HG03521 (cell line): Measurements from ENCODE around the gene NKX2-3.
A peak's percentile ranks its signal among the peaks of the same experiment; 100 is the strongest.

Experiments
- ATAC-seq: cut with Tn5 transposase; IDR thresholded peaks from one replicate; pipeline ENCODE4 v1.9.1; 2021; ENCODE audit warnings: mild to moderate bottlenecking, moderate library complexity; ENCODE audit not compliant: unreplicated experiment

NKX2-3 gene

DNA sequence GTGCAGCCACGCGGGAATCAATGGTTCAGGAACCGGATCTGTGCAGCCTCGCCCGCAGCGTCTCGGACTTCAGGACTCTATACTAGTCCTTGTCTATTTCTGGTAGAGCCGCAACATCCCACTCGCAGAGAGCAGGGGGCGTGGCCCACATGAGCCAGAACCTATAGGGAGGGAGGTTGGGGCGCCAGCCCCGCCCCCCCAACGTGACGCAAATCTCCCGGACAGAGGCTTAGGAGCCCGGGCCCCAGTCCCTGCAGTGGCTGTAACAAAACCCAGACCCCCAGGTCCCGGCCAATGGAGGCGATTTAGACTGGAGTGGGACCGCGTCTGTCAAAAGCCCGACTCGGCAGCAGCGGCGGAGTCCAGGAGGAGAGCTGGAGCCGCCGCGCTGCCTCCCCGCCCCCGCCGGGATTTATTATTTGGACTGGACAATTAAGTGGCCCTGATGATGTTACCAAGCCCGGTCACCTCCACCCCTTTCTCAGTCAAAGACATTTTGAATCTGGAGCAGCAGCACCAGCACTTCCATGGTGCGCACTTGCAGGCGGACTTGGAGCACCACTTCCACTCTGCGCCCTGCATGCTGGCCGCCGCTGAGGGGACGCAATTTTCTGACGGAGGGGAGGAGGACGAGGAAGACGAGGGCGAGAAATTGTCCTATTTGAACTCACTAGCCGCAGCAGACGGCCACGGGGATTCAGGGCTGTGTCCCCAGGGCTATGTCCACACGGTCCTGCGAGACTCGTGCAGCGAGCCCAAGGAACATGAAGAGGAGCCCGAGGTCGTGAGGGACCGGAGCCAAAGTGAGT is at the start of gene NKX2-3:
Gene NKX2-3, plus strand, starts transcription at position 256 of the 809 bp plus-strand sequence. Its CDS starts 190 bp downstream, at position 446.
- ATAC-seq = peak; percentile 50

GRCh38 chr10:99484626-99485581 is 47.8 kb upstream of the NKX2-3 start:
- no peak for ATAC-seq

DNA sequence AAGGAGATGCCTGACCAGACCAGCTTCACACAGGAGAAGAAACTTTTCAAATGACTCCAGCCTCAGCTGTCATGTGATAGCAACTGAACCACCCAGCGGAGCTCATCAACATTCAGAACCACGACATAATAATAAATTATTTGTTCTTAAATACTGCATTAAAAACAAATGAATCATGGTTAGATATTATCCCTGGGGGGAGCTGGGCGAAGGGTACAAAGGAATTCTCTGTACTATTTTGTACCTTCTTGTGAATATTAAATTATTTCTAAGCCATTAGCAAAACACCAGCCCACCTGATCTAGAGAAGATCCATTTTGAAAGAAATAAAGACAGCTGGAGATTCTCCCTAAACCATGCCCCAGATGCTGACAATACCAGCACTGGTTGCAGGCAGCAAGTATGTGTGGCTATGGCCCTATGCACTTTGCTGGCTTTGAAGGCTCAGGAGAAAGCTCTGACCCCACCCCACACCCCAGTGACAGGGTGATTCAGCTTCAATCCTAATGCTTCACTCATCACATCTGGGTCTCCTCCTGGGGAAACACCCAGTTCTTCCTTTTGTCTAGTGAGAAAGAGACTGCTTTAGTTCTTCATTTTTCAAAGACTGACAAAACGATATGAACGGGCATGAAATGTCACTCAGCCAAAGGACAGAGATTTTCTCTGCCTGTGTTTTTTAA is 45.5 kb upstream of the NKX2-3 start:
- no peak for ATAC-seq

- ATAC-seq = no peak
Measured at GRCh38 chr10:99489271-99489670, 43.5 kb upstream of the NKX2-3 start.

GRCh38 chr10:99497343-99498025 is 35.3 kb upstream of the NKX2-3 start:
- no peak for ATAC-seq

DNA sequence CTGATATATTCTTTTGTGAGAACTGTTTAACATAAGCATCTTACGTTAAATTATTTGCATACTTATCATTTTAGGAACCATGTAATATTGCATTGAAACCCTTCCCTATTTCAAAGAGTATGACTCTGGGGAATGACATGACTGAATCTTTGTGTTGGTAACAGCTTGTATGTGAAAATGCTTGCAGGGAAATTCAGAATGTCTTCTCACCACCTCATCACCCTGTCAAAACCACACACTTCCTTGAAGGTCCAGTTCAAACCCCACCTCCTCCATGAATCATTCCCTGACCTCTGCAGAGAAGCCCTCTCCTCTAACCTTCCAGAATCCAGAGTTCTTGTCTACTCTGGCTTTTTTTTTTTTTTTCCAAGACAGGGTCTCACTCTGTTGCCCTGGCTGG is 26.3 kb upstream of the NKX2-3 start:
- no peak for ATAC-seq

DNA sequence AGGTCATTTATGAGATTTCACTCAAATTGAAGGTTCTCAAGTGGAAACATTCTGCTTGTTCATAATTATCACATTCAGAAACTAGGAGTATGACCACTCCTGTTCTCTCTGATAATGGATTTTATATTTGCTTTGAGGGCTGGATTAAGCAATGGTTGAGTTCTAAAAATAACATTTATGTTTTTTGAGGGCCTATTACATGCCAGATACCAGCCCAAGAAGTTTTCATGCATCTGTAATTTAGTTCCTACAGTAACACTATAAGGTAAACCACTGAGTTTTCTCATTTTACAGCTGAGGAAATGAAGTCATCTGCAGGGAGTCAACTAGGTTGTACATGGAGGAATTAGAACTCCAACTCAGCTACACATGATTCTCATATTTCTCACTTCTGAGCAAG is 25.5 kb upstream of the NKX2-3 start:
- no peak for ATAC-seq

GRCh38 chr10:99513061-99513460 is 19.7 kb upstream of the NKX2-3 start:
- no peak for ATAC-seq

GRCh38 chr10:99519690-99520039 is 13.1 kb upstream of the NKX2-3 start:
- no peak for ATAC-seq

DNA sequence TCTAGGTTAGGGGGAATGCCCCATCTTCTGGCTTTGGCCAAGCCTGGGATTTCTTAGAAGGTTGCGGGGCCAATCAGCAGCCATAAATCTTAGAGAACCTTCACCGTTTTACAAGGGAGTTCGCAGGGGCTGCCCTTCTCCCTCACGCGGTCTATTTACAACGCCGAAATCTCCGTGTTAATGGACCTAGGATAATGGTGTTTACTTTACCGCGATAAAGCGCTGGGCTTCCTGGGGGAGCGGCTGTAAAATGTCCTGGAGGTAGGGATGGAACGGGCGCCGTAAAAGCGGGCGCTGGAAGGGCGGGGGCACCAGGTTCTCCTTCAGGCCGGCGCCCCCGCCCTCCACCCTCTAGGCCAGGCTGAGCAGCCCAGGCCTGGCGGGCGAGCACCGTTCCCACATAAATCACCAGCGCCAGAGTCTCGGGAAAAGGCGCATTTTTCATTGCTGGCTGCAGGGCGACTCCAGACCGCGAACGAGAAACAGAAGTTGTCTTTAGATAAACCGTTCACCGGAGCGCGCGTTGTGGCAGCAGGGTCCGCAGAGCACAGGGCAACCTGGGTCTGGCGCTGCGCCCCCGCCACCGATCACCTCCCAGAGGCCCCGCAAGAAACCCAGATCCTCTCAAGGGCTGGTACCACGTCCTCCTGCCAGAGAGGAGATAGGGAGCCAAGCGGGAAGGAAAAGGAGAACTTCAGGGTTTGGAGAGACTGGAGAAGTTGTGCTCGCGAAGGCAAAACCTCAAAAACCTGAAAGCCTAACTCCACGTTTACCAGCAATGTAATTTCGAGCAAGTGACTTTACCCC is 12.5 kb upstream of the NKX2-3 start:
- ATAC-seq = no peak

DNA sequence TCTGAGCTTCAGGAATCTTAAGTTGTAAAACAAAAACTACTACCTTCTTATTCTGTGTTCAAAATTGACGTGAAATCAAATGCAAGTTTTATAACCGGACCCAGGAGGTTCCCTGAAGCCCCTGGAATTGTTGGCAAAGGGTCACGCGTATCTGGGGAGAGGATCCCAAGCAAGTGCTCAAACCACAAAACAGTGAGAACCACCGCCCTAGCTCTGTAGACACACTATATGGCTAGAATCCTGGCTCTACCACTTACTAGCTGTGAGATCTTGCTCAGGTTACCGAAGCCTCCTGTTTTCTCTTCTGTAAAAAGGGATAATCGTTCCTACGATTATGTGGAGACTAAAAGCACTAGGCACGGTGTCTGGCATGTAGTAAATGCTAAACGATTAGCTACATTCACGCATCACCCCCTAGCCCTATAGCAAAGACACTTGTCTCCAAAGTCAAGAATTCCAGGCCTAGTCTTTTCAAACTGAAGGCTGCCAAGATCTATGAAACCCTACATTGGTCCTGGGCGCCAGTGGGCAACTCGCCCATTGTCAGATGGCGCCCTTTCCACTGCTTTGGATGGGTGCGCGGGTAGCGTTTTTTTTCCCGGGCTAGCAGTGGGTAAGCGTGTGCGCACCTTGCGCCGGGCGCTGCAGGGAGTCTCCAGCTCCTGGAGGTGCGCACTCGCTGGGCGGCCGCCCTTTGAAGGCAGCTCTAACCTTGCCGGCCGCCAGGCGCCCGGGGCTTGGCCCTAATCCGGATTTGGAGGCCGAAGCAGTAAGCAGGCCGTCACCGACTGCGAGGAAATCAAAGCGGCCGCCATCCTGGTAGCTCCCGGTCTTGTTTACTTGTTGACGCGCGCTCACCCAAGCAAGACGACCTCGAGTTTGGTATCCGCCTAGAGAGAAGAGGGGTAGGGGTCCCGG is 11.6 kb upstream of the NKX2-3 start:
- ATAC-seq = no peak

DNA sequence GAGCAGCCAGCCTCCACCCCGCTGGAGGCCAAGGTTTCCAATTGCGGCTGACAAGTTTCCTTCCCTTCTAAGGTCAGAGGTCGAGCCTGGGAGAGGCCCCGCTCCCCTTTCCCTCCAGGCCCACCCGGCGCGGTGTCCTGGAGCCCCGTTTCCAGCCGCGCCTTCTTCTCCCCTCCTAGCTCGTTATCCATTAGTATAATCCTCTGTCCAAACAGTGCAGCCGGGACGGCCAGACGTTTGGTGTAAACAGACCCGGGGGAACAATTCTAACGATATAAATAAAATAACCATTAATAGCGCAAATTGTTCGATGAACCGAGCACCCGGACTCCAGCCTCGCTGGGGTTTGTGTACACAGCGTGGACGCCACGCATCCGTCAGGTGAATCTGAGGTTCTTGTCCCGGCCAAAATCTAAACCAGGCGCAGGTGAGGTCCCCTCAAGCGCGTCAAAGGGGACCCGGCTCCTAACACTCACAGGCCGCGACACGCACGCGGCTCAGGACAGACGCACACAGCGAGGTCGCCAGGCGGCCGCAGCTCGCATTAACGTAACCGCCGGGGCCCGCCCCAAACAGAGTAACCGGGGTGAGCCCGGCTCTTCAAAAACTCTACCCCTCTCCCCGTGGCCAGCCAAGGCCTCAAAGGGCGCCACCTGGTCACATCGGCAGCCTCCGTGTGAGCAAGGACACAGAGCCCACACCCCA is 10.8 kb upstream of the NKX2-3 start:
- ATAC-seq = no peak

GRCh38 chr10:99522470-99523250 is 10.1 kb upstream of the NKX2-3 start:
- ATAC-seq = no peak

DNA sequence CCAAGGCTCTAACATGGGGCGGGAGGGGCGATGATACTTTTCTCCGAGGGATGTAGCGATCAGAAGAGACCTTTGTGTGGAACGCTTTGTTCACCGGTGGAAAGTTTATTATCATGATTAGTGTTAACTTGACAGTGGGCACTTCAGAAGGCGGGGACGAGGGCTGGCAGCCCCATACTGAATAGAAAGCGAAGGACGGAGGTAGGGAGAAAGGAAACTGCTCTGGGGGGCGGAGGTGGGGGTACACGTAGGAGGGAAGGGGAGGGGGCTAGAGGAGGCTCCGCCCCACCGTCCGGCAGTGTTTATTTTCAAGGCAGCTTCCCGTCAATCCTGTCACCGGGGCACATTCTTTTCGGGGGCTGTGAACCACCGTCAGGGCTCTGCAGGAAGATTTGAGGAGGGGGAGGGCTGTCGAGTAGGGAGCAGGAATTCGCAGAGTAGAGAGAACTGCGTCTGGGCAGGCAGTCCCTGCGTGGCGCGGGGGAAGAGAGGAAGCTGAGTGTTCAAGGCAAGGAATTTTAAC is 9.4 kb upstream of the NKX2-3 start:
- ATAC-seq = no peak

GRCh38 chr10:99524050-99524666 is 8.6 kb upstream of the NKX2-3 start:
- no peak for ATAC-seq

GRCh38 chr10:99524736-99525380 is 7.9 kb upstream of the NKX2-3 start:
- no peak for ATAC-seq
